H1 (cell line): ENCODE results near the gene SPATA13. TPM values are rescaled to one million over a fixed set of nuclear protein-coding genes. Genes with fewer than 3 reads are reported as not detected.

ENCODE experiments used
- CTCF ChIA-PET: fragments of 300-600 bp; sonication (Branson Sonifier 250); formaldehyde crosslinking; loops from one replicate; lab custom pipeline; 2021; ENCODE audit not compliant: partially characterized antibody; lab: Charles Lee
- POLR2A ChIA-PET: fragments of 300-600 bp; sonication (Branson Sonifier 250); formaldehyde crosslinking; loops from one replicate; lab custom pipeline; 2021; ENCODE audit warnings: inconsistent platforms; ENCODE audit not compliant: partially characterized antibody; lab: Charles Lee
- DNase-seq, 2 experiments: peaks; one replicate each; pipeline versions ENCODE4 v3.0.0 to v3.0.0-alpha.2; 2010 to 2022; ENCODE audit warnings: low spot score in 2 of 2, low read depth in 1 of 2, mixed read lengths in 1 of 2
- FAIRE-seq: peaks from 2 replicates; lab custom pipeline; 2011; peaks lifted over from hg19 to GRCh38; lab: Jason Lieb, UNC
- H2AFZ ChIP-seq: 2 replicates; pipeline ENCODE4 v1.8.1; 2012; ENCODE audit warnings: low read length, inconsistent platforms
- H2AK5ac ChIP-seq: 2 replicates; pipeline ENCODE4 v1.6.1; 2013; ENCODE audit warnings: low read depth, low read length
- H2BK120ac ChIP-seq: replicated peaks from 2 replicates; pipeline ENCODE3; 2013; ENCODE audit warnings: low read depth, low read length, inconsistent platforms
- H2BK12ac ChIP-seq: 2 replicates; pipeline ENCODE4 v1.6.1; 2013; ENCODE audit warnings: low read depth, low read length
- H2BK15ac ChIP-seq: 2 replicates; pipeline ENCODE4 v1.6.1; 2013; ENCODE audit warnings: low read length
- H2BK20ac ChIP-seq: 2 replicates; pipeline ENCODE4 v1.6.1; 2013; ENCODE audit warnings: low read length
- H2BK5ac ChIP-seq: 2 replicates; pipeline ENCODE4 v1.6.1; 2013; ENCODE audit warnings: low read depth, low read length
- H3K14ac ChIP-seq: 2 replicates; pipeline ENCODE4 v1.6.1; 2013; ENCODE audit warnings: inconsistent platforms; ENCODE audit not compliant: insufficient read length
- H3K18ac ChIP-seq: 2 replicates; pipeline ENCODE4 v1.6.1; 2013; ENCODE audit warnings: low read length; ENCODE audit errors: extremely low read depth
- H3K23ac ChIP-seq: 2 replicates; pipeline ENCODE4 v1.6.1; 2013; ENCODE audit warnings: inconsistent platforms; ENCODE audit not compliant: insufficient read length
- H3K23me2 ChIP-seq: 2 replicates; pipeline ENCODE4 v1.6.1; 2013; ENCODE audit warnings: low read depth, low read length
- H3K27ac ChIP-seq: 2 replicates; pipeline ENCODE4 v1.6.1; 2011; ENCODE audit warnings: low read depth, low read length, inconsistent platforms
- H3K27me3 ChIP-seq, 4 experiments: replicated peaks in 1 of 4; 1 replicate in 1 of 4; 2 replicates in 3 of 4; pipeline versions ENCODE4 v1.6.1 to v1.8.1; 2011 to 2013; ENCODE audit warnings: low read length in 3 of 4, mild to moderate bottlenecking in 3 of 4, inconsistent platforms in 2 of 4, mixed read lengths in 2 of 4, moderate library complexity in 1 of 4; ENCODE audit not compliant: control insufficient read depth in 3 of 4, insufficient read depth in 3 of 4; ENCODE audit errors: extremely low read depth in 1 of 4
- H3K36me3 ChIP-seq, 4 experiments: 2 replicates each; pipeline versions ENCODE4 v1.6.1 to v1.8.1; 2011 to 2013; ENCODE audit warnings: mild to moderate bottlenecking in 4 of 4, low read length in 3 of 4, moderate library complexity in 2 of 4, control low read depth in 1 of 4, inconsistent platforms in 1 of 4; ENCODE audit not compliant: insufficient read depth in 4 of 4, control insufficient read depth in 2 of 4
- H3K4ac ChIP-seq: replicated peaks from 2 replicates; pipeline ENCODE3; 2013; ENCODE audit warnings: low read length, low read depth, mixed read lengths, inconsistent platforms; ENCODE audit not compliant: insufficient read length
- H3K4me1 ChIP-seq, 4 experiments: replicated peaks in 1 of 4; 1 replicate in 1 of 4; 2 replicates in 3 of 4; pipeline versions ENCODE4 v1.6.1 to v1.8.1; 2011 to 2013; ENCODE audit warnings: low read length in 3 of 4, inconsistent platforms in 2 of 4, mixed read lengths in 1 of 4; ENCODE audit not compliant: insufficient read depth in 4 of 4, control insufficient read depth in 3 of 4
- H3K4me2 ChIP-seq, 2 experiments: 2 replicates each; pipeline versions ENCODE4 v1.6.1 to v1.8.1; 2011 to 2013; ENCODE audit warnings: low read depth in 2 of 2, low read length in 2 of 2, control low read depth in 1 of 2, inconsistent platforms in 1 of 2, mild to moderate bottlenecking in 1 of 2; ENCODE audit not compliant: insufficient read depth in 1 of 2
- H3K4me3 ChIP-seq, 4 experiments: fragments of 200-600, 300-600 bp in 1 of 4; sonication (generic), shearing (Covaris generic), sonication (Bioruptor Twin) in 1 of 4; 2 replicates each; pipeline versions ENCODE4 v1.5.1 to v1.8.1; 2011 to 2016; ENCODE audit warnings: low read length in 4 of 4, low read depth in 3 of 4, control low read depth in 2 of 4, inconsistent platforms in 2 of 4, mild to moderate bottlenecking in 2 of 4, mixed read lengths in 1 of 4, moderate library complexity in 1 of 4; ENCODE audit not compliant: insufficient read depth in 2 of 4; ENCODE audit errors: extremely low read depth in 1 of 4
- H3K56ac ChIP-seq: replicated peaks from 2 replicates; pipeline ENCODE3; 2013; ENCODE audit warnings: low read depth, mild to moderate bottlenecking, mixed read lengths, low read length, inconsistent platforms; ENCODE audit not compliant: insufficient read length
- H3K79me1 ChIP-seq: 2 replicates; pipeline ENCODE4 v1.6.1; 2013; ENCODE audit warnings: low read depth, low read length, control low read depth
- H3K79me2 ChIP-seq, 2 experiments: 2 replicates each; pipeline versions ENCODE4 v1.6.1 to v1.8.1; 2012 to 2013; ENCODE audit warnings: low read length in 2 of 2, mild to moderate bottlenecking in 2 of 2, inconsistent platforms in 1 of 2; ENCODE audit not compliant: insufficient read depth in 2 of 2, control insufficient read depth in 1 of 2
- H3K9ac ChIP-seq, 4 experiments: replicated peaks in 1 of 4; 1 replicate in 1 of 4; 2 replicates in 3 of 4; pipeline versions ENCODE4 v1.6.1 to v1.8.1; 2011 to 2013; ENCODE audit warnings: low read depth in 3 of 4, low read length in 3 of 4, control low read depth in 2 of 4, mild to moderate bottlenecking in 2 of 4, moderate library complexity in 2 of 4, inconsistent platforms in 1 of 4; ENCODE audit errors: extremely low read depth in 1 of 4
- H3K9me3 ChIP-seq, 2 experiments: 2 replicates each; pipeline versions ENCODE4 v1.6.1 to v1.8.1; 2012 to 2013; ENCODE audit warnings: mild to moderate bottlenecking in 2 of 2, moderate library complexity in 2 of 2, control low read depth in 1 of 2, inconsistent platforms in 1 of 2, low read depth in 1 of 2, low read length in 1 of 2, mixed read lengths in 1 of 2; ENCODE audit not compliant: insufficient read depth in 2 of 2
- H4K20me1 ChIP-seq, 2 experiments: replicated peaks in 1 of 2; 2 replicates each; pipeline versions ENCODE3 to v1.8.1; 2011 to 2013; ENCODE audit warnings: inconsistent platforms in 2 of 2, low read length in 2 of 2, mild to moderate bottlenecking in 1 of 2; ENCODE audit not compliant: insufficient read depth in 2 of 2, control insufficient read depth in 1 of 2
- H4K5ac ChIP-seq: 2 replicates; pipeline ENCODE4 v1.6.1; 2013; ENCODE audit warnings: low read length, low read depth, mixed read lengths, inconsistent platforms; ENCODE audit not compliant: insufficient read length
- H4K8ac ChIP-seq: 2 replicates; pipeline ENCODE4 v1.8.0; 2013; ENCODE audit warnings: mild to moderate bottlenecking, moderate library complexity, low read length, inconsistent platforms; ENCODE audit not compliant: insufficient read depth; ENCODE audit errors: extremely low read depth
- H4K91ac ChIP-seq: replicated peaks from 2 replicates; pipeline ENCODE3; 2013; ENCODE audit warnings: low read length, mixed read lengths, inconsistent platforms; ENCODE audit not compliant: insufficient read length
- BCL11A ChIP-seq, 2 experiments: IDR thresholded peaks; one replicate each; pipeline ENCODE4 v1.6.1; 2011; ENCODE audit warnings: low read depth in 2 of 2, low read length in 2 of 2, mild to moderate bottlenecking in 2 of 2
- FOSL1 ChIP-seq: IDR thresholded peaks from 2 replicates; pipeline ENCODE4 v1.6.1; 2011; ENCODE audit warnings: mild to moderate bottlenecking, low read depth, low read length, moderate library complexity; ENCODE audit not compliant: insufficient read depth
- HDAC2 ChIP-seq, 2 experiments: fragments of 300-600 bp in 1 of 2; sonication (generic) in 1 of 2; IDR thresholded peaks; 2 replicates each; pipeline ENCODE4 v1.6.1; 2011 to 2012; ENCODE audit warnings: low read depth in 2 of 2, low read length in 2 of 2, mild to moderate bottlenecking in 2 of 2, moderate library complexity in 2 of 2, borderline replicate concordance in 1 of 2, inconsistent platforms in 1 of 2
- TCF12 ChIP-seq: IDR thresholded peaks from 2 replicates; pipeline ENCODE4 v1.6.1; 2011; ENCODE audit warnings: low read depth, mild to moderate bottlenecking, low read length
- WGBS, 2 experiments: shearing (Covaris generic) in 1 of 2; methylation state at CpG; one replicate each; pipeline versions ENCODE4 v1.1.6 to v1.1.7; 2013 to 2015; ENCODE audit warnings: low lambda C conversion rate in 2 of 2, mixed read lengths in 2 of 2, inconsistent platforms in 1 of 2, low coverage in 1 of 2, missing lambda C conversion rate in 1 of 2; ENCODE audit not compliant: insufficient replicate concordance in 2 of 2, insufficient coverage in 1 of 2, insufficient read length in 1 of 2; ENCODE audit errors: extremely low coverage in 1 of 2, missing lambda C conversion rate in 1 of 2; 5-methylcytosine and 5-hydroxymethylcytosine counted together
- polyA plus RNA-seq, 7 experiments: library from polyadenylated mRNA; depleted of rRNA in 3 of 7; stranded (reverse) in 5 of 7; unstranded in 2 of 7; fragments of >200 nt in 5 of 7; fragments of 200-250 nt in 2 of 7; gene quantifications; 1 replicate in 5 of 7; 2 replicates in 1 of 7; 4 replicates in 1 of 7; pipeline versions ENCODE4 v1.2.1 to v1.2.3, GENCODE V29; 2011 to 2013; ENCODE audit warnings: missing spikeins in 2 of 7, mixed read lengths in 2 of 7
- total RNA-seq: library from RNA; stranded (reverse); fragmentation: NEBNext Ultra II Directional; extraction: Animal tissue kit (Norgen Biotek cat#: 25700); gene quantifications from 2 replicates; pipeline ENCODE4 v1.2.1, GENCODE V29; 2021

Gene SPATA13
- total and polyA plus RNA-seq, 2 of the 8 experiments (the other 6 are each of a cell fraction or from before 2014, with no cell fraction given): 12.6 to 30.9 TPM

DNA sequence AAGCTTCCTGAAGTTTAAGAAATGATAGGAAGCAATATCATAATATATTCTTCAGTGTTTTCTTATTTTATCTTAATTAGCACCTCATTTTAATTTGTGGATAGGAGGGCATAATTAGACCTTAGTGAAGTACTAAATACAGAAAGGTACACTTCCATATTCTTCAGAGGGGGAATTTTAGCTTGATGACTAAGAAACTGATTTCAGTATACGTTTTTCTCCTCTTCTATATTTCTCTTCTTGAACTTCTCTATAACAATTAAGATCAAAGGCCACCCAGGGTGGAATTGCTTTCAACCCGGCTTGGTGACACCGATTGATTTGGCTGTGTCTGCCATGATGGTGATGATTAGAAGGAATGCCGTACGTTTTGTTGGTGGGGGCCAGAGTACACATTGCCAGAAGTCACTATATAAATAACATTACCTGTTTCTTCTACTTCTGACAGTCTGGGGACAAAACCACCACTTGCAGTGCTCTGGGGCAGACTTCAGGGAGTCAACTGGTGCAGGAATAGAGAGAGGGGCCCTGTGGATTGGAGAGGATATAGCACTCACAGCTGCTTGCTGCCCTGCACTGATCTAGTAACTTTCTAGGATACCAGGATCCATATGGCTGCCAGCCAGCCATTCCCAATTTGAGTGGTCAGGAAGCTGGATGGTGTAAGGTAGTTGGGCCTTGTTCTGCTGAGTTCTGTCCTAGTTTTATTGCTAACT is 73.8 kb downstream of the SPATA13 start:
- no peak overlapping the region for H2BK5ac ChIP-seq
- FAIRE-seq (no peak), DNase-seq (no peak)
- H3K36me3 ChIP-seq: no peaks in the 10 kb centered on the region
- POLR2A ChIA-PET: no interaction called here
- H2BK12ac ChIP-seq: no peak overlapping the region
- 95% methylated on average over 5 of the region's 5 CpGs; no CpG with 5 or more reads in 1 of the 2 experiments for WGBS, 2 experiments
- no peak overlapping the region for H2AFZ ChIP-seq
- H4K91ac ChIP-seq: no peak overlapping the region
- CTCF ChIA-PET: interaction anchor here (1.1 to 1.9 kb wide), 4 partner anchors 15 to 274 kb away, joined by 3 to 7 read pairs (median 4); no protein-coding TSS in a partner anchor
- H2AK5ac ChIP-seq: no peak overlapping the region
- no peak overlapping the region for H3K56ac ChIP-seq
- no peak overlapping the region for H3K4me3 ChIP-seq
- H3K79me2 ChIP-seq: peaks cover 0 to 51% of the 10 kb centered on the region in 2 experiments; a peak in 2 of 4 replicates
- no peaks in the 10 kb centered on the region for H3K9me3 ChIP-seq
- no peak overlapping the region for H3K14ac ChIP-seq
- H3K27ac ChIP-seq: no peak overlapping the region
- no peaks in the 10 kb centered on the region for H3K23me2 ChIP-seq
- H3K4me2 ChIP-seq: no peak overlapping the region
- no peak overlapping the region for H3K18ac ChIP-seq
- H3K27me3 ChIP-seq: no peaks in the 10 kb centered on the region; a peak in 1 of 7 replicates
- H2BK20ac ChIP-seq: no peak overlapping the region
- peaks cover 6% of the 10 kb centered on the region; the same call in 1 of the 2 replicates for H3K79me1 ChIP-seq
- no peak overlapping the region for H2BK120ac ChIP-seq
- no peak overlapping the region for H3K9ac ChIP-seq
- H4K20me1 ChIP-seq: peaks cover 0 to 6% of the 10 kb centered on the region in 2 experiments
- no peak overlapping the region for H3K23ac ChIP-seq
- no peaks in the 10 kb centered on the region; a peak in 2 of 7 replicates for H3K4me1 ChIP-seq
- H3K4ac ChIP-seq: no peak overlapping the region
- H4K5ac ChIP-seq: no peak overlapping the region
- H2BK15ac ChIP-seq: no peak overlapping the region
- no peak overlapping the region for H4K8ac ChIP-seq
- TF ChIP-seq FOSL1: no peak
- no peak for TF ChIP-seq BCL11A (IDR thresholded peaks at IDR 0.05; ENCODE audit: low read depth in 2 of 2, low read length in 2 of 2)
- no peak for TF ChIP-seq HDAC2 (IDR thresholded peaks at IDR 0.05; ENCODE audit: borderline replicate concordance in 1 of 2, low read depth in 2 of 2, low read length in 2 of 2)
- TF ChIP-seq TCF12: no peak
